HUES48 (cell line): ENCODE measurements around the gene APOC4.
"Not testable (repeated sequence)": the region's sequence is repeated elsewhere in the genome, so short reads cannot be mapped to it uniquely, and the experiment has no call there.

Source experiments
- H3K27ac ChIP-seq: one replicate; pipeline ENCODE4 v1.7.0; 2013; ENCODE audit warnings: low read depth, low read length, inconsistent platforms
- H3K27me3 ChIP-seq: 2 replicates; pipeline ENCODE4 v1.6.1; 2013; ENCODE audit warnings: mild to moderate bottlenecking, low read length; ENCODE audit not compliant: control insufficient read depth, insufficient read depth
- H3K36me3 ChIP-seq: 2 replicates; pipeline ENCODE4 v1.6.1; 2013; ENCODE audit warnings: low read length; ENCODE audit not compliant: control insufficient read depth, insufficient read depth
- H3K4me1 ChIP-seq: 2 replicates; pipeline ENCODE4 v1.6.1; 2013; ENCODE audit warnings: mild to moderate bottlenecking, low read length; ENCODE audit not compliant: control insufficient read depth, insufficient read depth
- H3K4me3 ChIP-seq: 2 replicates; pipeline ENCODE4 v1.5.1; 2013; ENCODE audit warnings: mild to moderate bottlenecking, low read depth, low read length
- H3K9ac ChIP-seq: 2 replicates; pipeline ENCODE4 v1.6.1; 2013; ENCODE audit warnings: mild to moderate bottlenecking, low read depth, low read length, moderate library complexity
- H3K9me3 ChIP-seq: 2 replicates; pipeline ENCODE4 v1.6.1; 2013; ENCODE audit warnings: low read length; ENCODE audit not compliant: control insufficient read depth, insufficient read depth

The APOC4 gene

DNA sequence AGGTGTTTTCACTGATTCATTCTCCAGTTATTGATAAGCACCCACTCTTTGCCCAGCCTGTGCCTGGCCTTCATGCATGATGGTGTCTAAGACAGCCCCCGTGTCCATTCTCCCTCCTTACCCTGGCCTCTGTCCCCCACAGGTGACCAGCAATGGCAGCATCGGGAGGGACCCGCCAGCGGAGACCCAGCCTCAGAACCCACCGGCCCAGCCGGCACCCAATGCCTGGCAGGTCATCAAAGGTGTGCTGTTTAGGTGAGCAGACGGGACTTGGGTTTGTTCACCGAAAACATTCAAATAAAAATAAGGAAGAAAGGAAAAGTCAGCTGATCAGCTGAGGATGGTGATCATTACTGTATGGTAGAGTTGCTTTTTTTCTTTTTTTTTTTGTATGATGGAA lies 19.8 kb downstream of the APOC4 start:
- no peak overlapping the region for H3K27ac ChIP-seq
- no peaks in the 10 kb centered on the region for H3K9me3 ChIP-seq
- no peaks in the 10 kb centered on the region for H3K27me3 ChIP-seq
- no peak overlapping the region for H3K4me3 ChIP-seq
- peaks cover 26% of the 10 kb centered on the region for H3K36me3 ChIP-seq
- no peaks in the 10 kb centered on the region for H3K4me1 ChIP-seq
- no peak overlapping the region for H3K9ac ChIP-seq

DNA sequence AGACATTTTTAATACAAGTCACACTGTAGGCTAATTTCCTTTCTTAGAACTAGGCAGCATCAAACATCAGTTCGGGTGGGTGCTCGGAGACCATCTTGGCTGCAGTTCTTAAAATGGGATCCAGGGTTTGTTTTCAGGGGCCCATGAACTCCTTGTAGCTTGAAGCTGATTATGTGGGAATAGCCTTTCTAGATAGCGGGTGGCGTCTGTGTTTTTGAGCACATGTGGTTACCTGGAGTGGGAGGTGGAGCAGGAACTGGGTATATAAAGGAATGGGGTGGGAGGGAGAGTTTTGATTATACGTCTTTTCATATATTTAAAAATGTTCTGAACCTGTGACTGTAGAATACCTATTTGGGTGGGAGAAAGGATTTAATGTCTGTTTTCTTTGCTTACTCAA lies 26.1 kb downstream of the APOC4 start:
- no peaks in the 10 kb centered on the region for H3K4me1 ChIP-seq
- no peaks in the 10 kb centered on the region for H3K27me3 ChIP-seq
- no peaks in the 10 kb centered on the region for H3K9me3 ChIP-seq
- H3K4me3 ChIP-seq, result no peak overlapping the region
- no peak overlapping the region for H3K9ac ChIP-seq
- H3K36me3 ChIP-seq, result peaks cover 21% of the 10 kb centered on the region
- no peak overlapping the region for H3K27ac ChIP-seq

DNA sequence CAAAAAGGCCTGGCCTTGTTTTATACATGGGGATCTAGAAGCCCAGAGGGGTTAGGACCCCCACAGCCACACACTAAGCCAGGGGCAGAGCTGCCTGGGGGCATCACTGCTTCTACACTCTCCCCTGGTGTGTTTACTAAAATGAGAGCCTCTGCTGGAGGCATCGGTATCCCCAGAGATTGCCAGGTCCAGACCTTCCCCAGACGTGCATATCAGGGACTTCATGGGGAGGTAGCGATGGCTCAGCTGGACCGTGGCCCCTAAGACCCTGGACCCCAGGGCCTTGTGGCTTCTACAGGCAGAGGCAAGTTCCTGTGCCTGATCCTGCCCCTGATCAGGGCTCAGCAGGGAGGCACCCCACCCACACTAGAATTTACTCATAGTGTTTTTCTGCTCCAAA lies 26.6 kb downstream of the APOC4 start:
- Histone ChIP-seq H3K9ac (no peak overlapping the region), H3K36me3 (peaks cover 26% of the 10 kb centered on the region), H3K9me3 (no peaks in the 10 kb centered on the region), H3K27ac (no peak overlapping the region), H3K4me1 (no peaks in the 10 kb centered on the region), H3K27me3 (no peaks in the 10 kb centered on the region), H3K4me3 (no peak overlapping the region)

DNA sequence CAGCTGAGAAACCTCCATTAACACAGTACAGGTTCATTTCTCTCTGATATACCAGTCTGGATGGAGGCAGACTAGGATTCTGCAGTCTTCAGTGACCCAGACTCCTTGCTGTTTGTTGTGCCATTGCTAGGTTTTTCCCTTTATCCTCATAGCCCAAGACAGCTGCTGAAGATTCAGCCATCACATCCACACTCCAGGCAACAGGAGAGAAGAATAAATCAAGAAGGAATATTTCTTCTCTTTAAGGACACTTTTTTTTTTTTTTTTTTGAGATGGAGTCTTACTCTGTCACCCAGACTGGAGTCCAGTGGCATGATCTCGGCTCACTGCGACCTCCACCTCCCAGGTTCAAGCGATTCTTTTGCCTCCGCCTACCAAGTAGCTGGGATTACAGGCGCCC lies 27.4 kb downstream of the APOC4 start:
- no peak overlapping the region for H3K4me3 ChIP-seq
- no peak overlapping the region for H3K9ac ChIP-seq
- no peak overlapping the region for H3K27ac ChIP-seq
- no peaks in the 10 kb centered on the region for H3K9me3 ChIP-seq
- no peaks in the 10 kb centered on the region for H3K27me3 ChIP-seq
- no peaks in the 10 kb centered on the region for H3K4me1 ChIP-seq
- H3K36me3 ChIP-seq, result peaks cover 31% of the 10 kb centered on the region

DNA sequence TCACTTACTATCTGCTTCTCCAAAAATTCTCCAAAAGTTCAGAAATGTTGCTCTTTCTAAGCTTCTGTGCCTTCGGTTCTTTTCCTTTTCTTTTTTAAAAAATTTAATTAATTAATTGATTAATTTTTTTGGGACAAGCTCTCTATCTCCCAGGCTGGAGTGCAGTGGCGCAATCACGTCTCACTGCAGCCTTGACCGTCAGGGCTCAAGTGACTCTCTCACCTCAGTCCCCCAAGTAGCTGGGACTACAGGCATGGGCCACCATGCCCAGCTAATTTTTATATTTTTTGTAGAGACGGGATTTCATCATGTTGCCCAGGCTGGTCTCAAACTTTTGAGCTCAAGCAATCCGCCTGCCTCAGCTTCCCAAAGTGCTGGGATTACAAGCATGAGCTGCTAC lies 29.4 kb downstream of the APOC4 start:
- not testable (repeated sequence) for H3K4me1 ChIP-seq

DNA sequence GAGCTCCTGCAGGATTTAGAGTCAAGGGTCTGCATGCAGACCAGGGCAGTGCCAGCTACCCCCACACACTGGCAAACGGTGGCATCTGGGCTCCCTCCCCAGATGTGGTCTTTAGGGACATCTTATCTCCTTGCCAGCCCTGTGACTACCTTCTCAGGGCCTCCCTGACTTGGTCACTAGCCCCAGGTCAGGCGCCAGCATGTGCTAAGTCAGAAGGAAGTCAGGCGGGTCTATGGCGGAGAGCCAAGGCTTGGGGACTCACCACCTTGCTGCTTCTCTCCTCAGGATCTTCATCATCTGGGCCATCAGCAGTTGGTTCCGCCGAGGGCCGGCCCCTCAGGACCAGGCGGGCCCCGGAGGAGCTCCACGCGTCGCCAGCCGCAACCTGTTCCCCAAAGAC lies 30.8 kb downstream of the APOC4 start:
- H3K9ac ChIP-seq, result no peak overlapping the region
- no peak overlapping the region for H3K27ac ChIP-seq
- peaks cover 59% of the 10 kb centered on the region for H3K36me3 ChIP-seq
- no peaks in the 10 kb centered on the region for H3K4me1 ChIP-seq
- H3K27me3 ChIP-seq, result no peaks in the 10 kb centered on the region
- no peaks in the 10 kb centered on the region for H3K9me3 ChIP-seq
- no peak overlapping the region for H3K4me3 ChIP-seq

More for the DNA sequence above, 29.4 kb downstream of the APOC4 start:
- H3K36me3 ChIP-seq, result peaks cover 45% of the 10 kb centered on the region
- H3K27me3 ChIP-seq, H3K9me3 ChIP-seq, H3K9ac ChIP-seq, H3K4me3 ChIP-seq, H3K27ac ChIP-seq: not testable (repeated sequence)

DNA sequence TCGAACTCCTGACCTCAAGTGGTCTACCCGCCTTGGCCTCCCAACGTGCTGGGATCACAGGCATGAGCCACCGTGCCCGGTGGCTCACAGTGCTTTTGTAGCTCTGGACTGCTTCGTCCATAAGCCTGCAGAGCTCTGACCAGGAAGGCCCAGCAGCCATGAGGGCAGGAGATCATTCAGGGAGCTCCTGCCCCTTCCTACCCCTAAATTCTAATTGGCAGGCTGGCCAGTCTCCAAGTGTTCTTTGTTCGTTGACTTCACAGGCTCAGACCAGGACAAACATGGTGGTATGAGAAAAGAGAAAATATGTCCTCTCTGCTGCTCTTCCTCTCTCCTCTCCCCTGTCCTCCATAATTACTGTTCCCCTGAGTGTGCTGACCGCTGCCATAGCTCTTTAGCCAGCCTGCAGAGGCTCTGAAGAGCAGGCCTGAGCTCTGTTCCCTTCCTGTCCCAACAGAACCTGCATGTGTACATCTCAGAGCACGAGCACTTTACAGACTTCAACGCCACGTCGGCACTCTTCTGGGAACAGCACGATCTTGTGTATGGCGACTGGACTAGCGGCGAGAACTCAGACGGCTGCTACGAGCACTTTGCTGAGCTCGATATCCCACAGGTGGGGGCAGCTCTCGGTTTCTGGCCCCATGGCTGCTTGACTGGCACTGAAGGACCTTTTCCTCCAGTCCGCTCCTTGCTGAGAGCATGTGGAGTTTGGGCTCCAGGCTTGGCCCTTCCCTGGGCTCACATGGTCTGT lies 32.1 kb downstream of the APOC4 start:
- Histone ChIP-seq H3K9me3 (no peaks in the 10 kb centered on the region), H3K9ac (no peak overlapping the region), H3K27ac (no peak overlapping the region), H3K27me3 (no peaks in the 10 kb centered on the region), H3K4me3 (no peak overlapping the region), H3K36me3 (peaks cover 65% of the 10 kb centered on the region), H3K4me1 (no peaks in the 10 kb centered on the region)

DNA sequence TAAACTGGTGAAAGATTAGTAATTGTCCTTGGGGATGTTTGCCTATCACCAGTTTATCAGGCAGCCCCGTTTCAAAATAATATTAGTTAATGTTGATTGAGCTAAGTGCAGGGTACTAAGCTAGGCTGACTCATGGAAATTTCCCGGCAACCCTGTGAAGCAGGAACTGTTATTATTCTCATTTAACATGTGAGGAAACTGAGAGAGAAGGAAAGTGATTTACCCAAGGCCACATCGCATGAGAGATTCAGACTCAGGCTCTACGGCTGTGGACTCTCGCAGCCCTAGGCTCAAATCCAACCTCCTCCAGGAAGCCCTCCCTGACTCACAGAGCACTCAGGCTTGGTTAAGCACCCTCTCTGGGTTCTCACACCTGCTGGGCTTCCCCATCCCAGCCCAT lies 32.8 kb downstream of the APOC4 start:
- Histone ChIP-seq H3K36me3 (peaks cover 69% of the 10 kb centered on the region), H3K4me1 (no peaks in the 10 kb centered on the region), H3K9me3 (no peaks in the 10 kb centered on the region), H3K9ac (no peak overlapping the region), H3K4me3 (no peak overlapping the region), H3K27me3 (no peaks in the 10 kb centered on the region), H3K27ac (no peak overlapping the region)

DNA sequence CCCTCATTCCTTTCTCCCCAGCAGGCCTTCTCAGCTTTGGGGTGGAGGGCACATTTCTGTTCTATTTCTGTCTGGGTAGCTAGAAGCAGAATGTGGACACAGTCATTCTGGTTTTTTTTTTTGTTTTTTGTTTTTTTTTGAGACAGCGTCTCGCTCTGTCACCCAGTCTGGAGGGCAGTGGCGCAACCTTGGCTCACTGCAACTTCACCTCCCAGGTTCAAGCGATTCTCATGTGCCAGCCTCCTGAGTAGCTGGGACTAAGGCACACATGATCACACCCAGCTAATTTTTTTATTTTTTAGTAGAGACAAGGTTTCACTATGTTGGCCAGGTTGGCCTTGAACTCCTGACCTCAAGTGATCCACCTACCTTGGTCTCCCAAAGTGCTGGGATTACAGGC lies 33.4 kb downstream of the APOC4 start:
- no peak overlapping the region for H3K27ac ChIP-seq
- H3K36me3 ChIP-seq, result peaks cover 72% of the 10 kb centered on the region
- H3K9ac ChIP-seq, result no peak overlapping the region
- H3K27me3 ChIP-seq, result no peaks in the 10 kb centered on the region
- no peaks in the 10 kb centered on the region for H3K4me1 ChIP-seq
- H3K4me3 ChIP-seq, result no peak overlapping the region
- no peaks in the 10 kb centered on the region for H3K9me3 ChIP-seq

DNA sequence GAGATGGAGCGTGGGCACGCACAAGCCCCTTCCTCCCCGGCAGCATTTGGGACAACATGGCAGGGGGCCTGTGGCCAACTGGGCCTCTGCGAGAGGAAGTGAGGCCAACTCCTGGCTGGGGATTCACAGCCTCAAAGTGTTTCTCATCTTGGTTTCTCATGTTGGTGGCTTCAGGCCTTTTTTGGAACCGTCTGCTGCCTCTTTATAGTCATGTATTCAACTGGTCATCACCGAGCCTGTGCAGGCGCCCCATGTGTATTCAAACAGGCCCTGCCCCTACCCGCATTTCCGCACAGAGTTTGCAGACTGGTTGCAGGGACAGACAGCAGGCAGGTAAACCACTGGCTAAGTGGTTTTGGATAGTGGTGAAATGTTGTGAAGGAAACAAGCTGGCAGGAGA lies 42.0 kb downstream of the APOC4 start:
- H3K4me3 ChIP-seq, result no peak overlapping the region
- H3K9ac ChIP-seq, result no peak overlapping the region
- H3K27ac ChIP-seq, result no peak overlapping the region
- no peaks in the 10 kb centered on the region for H3K4me1 ChIP-seq
- H3K9me3 ChIP-seq, result no peaks in the 10 kb centered on the region
- H3K27me3 ChIP-seq, result no peaks in the 10 kb centered on the region
- H3K36me3 ChIP-seq, result peaks cover 57% of the 10 kb centered on the region

DNA sequence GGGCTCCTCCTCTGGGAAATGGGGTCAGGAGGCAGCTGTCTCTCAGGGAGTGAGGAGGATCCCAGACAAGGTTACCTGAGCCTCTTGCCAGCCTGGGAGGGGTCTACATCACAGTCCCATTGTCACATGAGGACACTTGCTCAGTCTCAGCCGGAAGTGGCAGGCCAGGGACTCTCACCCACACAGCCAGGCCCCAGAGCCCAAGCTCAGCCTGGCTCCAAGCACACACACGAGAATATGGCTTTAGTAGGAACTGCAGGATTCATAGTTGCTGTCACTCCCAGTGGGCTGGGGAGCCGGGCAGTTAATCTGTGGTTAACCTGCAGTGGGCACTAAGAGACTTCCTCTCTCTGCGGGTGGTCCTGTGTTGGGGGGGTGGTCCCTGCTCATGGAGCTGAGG lies 43.4 kb downstream of the APOC4 start:
- Histone ChIP-seq H3K4me3 (no peak overlapping the region), H3K4me1 (no peaks in the 10 kb centered on the region), H3K9ac (no peak overlapping the region), H3K27me3 (no peaks in the 10 kb centered on the region), H3K27ac (no peak overlapping the region), H3K9me3 (no peaks in the 10 kb centered on the region), H3K36me3 (peaks cover 56% of the 10 kb centered on the region)
